Stimulated activated CD8-positive, alpha-beta memory T cell treated with anti-CD3 and anti-CD28 coated beads, Interleukin-7, amount 100 ng/mL, for 24 hours (primary cell): ENCODE measurements around the gene NCOA3.
"Not testable (repeated sequence)": the region's sequence is repeated elsewhere in the genome, so short reads cannot be mapped to it uniquely, and the experiment has no call there.

Experiments used
- DNase-seq: peaks from one replicate; pipeline ENCODE4 v3.0.0-alpha.2; 2020; ENCODE audit warnings: low read depth

Gene NCOA3

DNA sequence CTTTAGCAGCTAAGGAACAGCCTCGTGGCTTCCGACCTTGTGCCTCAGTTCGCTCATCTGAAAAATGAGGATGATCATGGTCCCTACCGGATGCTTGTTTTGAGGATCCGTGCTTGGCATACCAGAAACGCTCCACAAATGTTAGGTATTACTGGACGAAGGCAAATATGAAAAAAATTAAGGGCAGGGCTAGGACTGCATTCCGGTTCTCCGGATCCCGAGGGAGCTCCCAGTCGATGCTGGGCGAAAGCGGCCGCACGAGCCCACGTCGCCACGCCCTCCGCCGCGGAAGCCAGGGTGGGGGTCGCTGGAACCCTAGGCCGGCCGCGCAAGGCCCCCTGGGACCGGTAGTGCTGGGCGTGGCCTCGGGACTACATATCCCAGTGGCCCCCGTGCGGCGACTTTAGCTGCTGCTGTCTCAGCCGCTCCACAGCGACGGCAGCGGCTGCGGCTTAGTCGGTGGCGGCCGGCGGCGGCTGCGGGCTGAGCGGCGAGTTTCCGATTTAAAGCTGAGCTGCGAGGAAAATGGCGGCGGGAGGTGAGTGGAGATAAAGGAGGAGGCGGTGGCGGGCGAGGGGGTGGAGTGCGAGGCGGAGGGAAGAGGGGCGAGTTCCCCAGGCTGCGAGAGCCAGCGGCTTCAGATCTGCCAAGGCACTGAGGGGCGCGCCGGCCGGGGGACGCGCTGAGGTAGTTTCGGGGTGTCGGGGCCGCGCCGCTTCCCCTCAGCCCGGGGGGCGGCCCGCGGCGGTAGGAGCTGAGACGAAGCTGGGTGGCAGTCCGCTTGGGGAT lies at the start of gene NCOA3:
TSS of gene NCOA3 (plus strand) at position 406 of the 789 bp plus-strand sequence. CDS start 120,361 bp downstream, outside the sequence.
- peak; percentile 91 for DNase-seq

DNA sequence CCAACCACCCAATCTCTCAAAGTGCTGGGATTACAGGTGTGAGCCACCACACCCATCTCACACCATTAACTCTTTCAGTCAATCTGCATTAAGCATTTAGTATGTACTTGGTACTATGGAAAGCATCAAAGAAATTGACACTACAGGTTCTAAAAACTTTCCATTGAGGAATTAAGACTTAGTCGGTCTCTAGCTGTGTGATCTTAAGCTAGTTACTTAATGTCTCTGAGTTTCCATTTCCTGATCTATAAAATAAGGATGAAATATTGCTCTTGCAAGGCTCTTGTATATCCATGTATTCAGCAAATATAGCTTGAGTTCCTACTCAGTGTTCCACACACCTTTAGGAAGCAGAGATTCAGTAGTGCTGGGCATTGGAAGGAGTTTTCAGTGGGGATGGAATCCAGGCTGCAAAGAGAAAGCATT lies 48.9 kb upstream of the NCOA3 start:
- DNase-seq = no peak

DNA sequence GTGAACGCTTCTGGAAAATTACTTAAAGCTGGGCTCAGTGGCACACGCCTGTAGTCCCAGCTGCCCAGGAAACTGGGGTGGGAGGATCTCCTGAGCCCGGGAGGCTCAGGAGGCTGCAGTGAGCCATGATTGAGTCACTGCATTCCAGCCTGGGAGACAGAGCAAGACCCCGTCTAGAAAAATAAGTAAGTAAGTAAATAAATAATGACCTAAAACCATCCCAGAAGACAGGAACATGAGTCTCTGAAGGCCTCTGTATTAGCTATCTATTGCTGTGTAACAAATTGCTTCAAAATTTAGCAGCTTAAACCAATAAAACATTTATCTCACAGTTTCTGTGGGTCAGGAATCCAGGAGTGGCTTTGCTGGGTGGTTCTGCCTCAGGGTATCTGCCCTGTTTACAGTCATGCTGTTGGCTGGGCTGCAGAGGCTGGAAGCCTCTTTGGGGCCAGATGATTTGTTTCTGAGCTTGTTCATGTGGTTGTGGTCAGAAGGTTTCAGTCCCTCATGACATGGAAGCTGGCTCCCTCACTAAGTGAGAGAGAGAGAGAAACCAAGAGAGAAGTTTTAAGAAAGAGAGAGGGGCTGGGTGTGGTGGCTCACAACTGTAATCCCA lies 48.4 kb upstream of the NCOA3 start:
- peak; percentile 11 for DNase-seq

DNA sequence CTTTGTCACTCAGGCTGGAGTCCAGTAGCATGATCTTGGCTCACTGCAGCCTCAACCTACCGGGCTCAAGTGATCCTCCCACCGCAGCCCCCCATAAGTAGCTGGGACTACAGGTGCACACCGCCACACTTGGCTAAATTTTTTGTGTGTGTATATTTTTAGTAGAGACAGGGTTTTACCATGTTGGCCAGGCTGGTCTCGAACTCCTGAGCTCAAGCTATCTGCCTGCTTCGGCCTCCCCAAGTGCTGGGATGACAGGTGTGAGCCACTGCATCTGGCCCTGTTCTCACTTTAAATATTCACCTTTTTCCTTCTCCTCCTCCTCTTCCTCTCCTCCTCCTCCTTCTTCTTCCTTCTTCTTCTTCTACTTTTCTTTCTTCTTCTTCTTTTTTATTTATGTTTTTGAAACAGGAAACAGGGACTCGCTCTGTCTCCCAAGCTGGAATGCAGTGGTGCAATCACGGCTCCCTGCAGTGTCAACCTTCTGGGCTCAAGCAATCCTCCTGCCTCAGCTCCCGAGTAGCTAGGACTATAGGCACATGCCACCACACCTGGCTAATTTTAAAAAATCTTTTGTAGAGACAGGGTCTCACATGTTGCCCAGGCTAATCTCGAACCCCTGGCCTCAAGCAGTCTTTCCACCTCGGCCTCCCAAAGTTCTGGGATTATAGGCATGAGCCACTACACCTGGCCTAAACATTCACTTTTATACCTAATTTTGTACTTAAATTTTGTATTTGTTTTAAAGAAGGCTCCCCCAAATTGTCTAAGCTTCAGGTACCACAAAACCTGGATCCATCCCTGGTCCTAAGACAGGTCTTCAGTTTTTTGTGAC lies 47.2 kb upstream of the NCOA3 start:
- DNase-seq = no peak

DNA sequence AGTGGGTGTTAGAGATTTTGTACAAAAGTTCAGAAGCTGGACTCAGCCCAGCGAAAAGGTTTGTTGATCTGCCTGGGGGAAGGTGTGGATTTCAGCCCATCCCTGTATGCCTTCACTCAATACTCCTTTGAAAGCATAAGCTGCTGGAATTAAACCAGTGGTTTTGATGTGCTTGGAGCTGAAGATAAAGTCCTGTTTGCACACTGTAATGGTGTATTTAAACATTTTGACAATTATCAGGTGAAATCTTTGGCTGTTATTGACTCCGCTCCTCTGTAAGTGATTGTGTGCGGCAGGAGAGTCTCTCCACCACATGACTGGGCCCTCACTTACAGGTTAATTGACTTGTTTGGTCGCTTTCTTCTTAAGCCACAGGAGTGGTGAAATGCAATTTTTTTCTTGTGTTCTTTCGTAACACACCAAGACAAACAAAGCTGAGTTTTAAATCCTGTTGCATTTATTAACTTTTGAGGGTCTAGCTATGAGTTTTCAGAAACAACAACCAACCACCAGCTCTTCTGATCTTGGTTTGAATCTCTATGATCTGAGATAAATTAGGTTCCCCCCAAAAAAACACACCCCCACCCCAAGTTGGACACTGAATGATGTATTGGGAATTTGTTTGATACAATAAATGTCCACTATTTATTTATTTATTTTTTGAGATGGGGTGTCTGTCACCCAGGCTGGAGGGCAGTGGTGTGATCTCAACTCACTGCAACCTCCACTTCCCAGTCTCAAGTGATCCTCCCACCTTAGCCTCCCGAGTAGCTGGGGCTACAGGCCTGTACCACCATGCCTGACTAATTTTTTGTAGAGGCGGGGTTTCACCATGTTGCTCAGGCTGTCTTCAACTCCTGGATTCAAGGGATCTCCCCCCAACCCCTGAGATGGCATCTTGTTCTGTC lies 46.3 kb upstream of the NCOA3 start:
- DNase-seq = no peak

DNA sequence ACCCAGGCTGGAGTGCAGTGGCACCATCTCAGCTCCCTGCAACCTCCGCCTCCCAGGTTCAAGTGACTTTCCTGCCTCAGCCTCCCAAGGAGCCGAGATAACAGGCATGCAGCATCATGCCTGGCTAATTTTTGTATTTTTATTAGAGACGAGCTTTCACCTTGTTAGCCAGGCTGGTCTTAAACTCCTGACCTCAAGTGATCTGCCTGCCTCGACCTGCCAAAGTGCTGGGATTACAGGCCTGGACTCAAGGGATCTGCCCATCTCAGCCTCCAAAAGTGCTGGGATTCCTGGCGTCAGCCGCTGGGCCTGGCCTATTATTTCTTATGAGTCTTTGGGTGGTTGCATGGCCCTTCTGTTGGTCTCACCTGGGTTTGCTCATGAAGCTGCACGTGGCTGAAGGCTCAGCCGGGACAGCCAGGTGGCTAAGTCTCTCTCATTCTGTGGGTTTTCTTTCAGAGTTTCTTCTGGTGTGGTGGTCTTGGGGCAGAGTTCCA lies 45.6 kb upstream of the NCOA3 start:
- no peak for DNase-seq

DNA sequence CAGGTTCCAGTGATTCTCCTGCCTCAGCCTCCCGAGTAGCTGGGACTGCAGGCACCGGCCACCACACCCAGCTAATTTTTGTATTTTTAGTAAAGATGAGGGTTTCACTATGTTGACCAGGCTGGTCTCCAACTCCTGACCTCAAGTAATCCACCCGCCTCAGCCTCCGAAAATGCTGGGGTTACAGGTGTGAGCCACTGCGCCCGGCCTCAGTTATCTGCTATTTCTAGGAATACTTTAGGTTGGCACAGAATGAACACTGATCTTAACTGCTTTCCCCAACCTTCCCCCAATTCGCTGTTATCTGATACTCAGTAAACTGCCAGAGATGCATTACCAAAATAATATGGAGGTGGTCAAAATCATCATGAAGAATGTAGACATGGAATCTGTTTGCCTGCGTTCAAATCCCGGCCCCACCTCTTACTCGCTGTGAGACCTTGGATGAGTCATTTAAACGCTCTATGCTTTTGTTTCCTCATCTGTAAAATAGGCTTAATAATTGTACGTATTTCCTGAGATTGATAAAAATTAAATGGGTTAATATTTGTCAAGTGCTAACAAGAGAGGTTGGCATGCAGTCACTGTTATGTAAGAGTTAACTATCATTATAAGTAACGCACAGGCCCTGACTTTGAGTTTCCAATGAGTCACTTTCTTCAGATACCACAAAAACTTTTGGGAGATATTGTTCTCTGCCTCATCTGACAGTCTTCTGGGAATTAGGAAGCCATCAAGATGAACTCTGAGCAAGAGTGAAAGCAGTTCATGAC lies 44.5 kb upstream of the NCOA3 start:
- DNase-seq = no peak

DNA sequence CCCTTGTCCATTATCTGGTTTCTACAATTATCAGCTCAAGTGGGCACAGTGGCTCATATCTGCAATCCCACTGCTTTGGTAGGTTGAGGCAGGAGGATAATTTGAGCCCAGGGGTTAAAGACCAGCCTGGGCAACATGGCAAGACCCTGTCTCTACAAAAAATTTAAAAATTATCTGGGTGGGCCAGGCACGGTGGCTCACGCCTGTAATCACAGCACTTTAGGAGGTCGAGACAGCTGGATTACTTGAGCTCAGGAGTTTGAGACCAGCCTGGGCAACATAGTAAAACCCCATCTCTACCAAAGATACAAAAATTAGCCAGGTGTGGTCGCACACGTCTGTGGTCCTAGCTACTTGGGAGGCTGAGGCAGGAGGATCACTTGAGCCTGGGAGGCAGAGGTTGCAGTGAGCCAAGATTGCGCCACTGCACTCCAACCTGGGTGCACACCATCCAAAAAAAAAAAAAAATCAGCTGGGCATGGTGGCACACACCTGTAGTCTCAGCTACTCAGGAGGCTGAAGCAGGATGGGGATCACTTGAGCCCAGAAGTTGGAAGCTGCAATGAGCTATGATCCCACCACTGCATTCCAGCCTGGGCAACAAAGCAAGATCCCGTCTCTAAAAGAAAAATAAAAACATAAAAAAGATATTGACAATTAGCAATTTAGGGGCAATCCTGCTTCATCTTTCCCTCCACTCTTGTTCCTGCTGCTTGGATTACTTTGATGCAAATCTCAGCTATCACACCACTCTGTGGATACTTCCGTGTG lies 43.2 kb upstream of the NCOA3 start:
- DNase-seq = not testable (repeated sequence)

DNA sequence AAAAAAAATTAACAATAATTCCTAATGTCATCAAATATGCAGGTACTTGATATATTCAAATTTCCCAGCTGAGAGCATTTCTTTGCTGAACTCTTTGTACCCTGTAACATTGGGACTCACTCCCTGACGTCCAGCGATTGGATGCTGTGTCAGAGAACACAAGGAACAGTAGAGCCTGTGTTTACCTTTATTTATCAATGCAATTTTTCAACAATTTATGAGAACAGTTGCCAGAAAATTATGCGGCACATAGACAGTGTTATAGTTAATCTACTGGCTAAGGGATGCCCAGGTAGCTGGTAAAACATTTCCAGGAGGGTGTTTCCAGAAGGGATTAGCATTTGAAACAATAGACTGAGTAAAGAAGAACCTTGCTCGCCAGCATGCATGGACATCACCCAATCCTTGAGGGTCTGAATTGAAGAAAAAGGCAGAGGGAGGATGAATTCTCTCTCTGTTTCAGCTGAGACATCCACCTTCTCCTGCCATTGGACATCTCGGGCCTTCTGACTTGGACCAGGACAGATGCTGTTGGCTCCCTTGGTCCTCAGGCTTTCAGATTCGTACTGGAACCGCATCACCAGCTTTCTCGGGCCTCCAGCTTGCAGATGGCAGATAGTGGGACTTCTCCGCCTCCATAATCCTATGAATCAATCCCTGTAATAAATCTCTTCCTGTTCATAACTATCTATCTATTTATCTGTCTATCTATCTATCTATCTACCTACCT lies 42.2 kb upstream of the NCOA3 start:
- no peak for DNase-seq

DNA sequence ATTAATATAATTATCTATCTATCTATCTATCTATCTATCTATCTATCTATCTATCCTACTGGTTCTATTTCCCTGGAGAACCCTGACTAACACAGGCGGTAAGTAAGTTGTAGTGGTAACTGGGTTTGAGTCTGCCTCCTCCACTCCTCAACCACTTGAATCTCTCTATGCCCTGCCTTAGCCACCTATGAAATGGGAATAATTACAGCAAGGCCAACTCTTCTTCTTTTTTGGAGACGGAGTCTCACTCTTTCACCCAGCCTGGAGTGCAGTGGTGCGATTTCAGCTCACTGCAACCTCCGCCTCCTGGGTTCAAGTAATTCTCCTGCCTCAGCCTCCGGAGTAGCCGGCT lies 41.0 kb upstream of the NCOA3 start:
- DNase-seq = not testable (repeated sequence)

DNA sequence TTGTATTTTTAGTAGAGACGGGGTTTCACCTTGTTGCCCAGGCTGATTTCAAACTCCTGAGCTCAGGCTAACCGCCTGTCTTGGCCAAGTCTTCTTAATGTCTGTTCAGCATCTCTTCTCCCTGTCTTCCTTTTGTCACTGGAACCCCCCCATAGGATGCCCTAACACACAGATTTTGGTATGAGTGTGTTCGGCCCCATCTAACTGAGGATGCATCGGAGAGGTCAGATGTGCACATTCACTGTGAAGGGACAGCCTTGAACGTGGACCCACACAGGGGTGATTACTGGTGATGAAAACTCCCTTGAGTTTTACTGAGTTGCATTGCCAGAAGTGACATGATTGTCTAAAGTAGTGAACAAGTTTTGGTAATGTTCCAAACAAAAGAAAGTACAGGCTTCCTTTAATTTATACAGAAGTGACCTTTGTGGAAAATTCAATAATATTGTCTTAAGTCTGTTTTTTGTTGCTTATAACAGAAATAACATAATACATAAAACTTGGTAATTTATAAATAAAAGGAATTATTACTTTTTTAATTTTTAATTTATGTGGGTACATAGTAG lies 40.5 kb upstream of the NCOA3 start:
- no peak for DNase-seq

DNA sequence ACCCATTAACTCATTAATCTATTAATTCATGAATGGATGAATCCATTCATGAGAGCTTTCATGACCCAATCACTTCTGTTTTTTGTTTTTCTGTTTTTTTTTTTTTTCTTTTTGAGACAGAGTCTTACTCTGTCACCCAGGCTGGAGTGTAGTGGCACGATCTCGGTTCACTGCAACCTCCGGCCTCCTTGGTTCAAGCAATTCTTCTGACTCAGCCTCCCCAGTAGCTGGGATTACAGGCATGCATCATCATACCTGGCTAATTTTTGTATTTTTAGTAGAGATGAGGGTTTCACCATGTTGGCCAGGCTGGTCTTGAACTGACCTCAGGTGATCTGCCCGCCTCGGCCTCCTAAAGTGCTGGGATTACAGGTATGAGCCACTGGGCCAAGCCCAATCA lies 39.8 kb upstream of the NCOA3 start:
- not testable (repeated sequence) for DNase-seq

DNA sequence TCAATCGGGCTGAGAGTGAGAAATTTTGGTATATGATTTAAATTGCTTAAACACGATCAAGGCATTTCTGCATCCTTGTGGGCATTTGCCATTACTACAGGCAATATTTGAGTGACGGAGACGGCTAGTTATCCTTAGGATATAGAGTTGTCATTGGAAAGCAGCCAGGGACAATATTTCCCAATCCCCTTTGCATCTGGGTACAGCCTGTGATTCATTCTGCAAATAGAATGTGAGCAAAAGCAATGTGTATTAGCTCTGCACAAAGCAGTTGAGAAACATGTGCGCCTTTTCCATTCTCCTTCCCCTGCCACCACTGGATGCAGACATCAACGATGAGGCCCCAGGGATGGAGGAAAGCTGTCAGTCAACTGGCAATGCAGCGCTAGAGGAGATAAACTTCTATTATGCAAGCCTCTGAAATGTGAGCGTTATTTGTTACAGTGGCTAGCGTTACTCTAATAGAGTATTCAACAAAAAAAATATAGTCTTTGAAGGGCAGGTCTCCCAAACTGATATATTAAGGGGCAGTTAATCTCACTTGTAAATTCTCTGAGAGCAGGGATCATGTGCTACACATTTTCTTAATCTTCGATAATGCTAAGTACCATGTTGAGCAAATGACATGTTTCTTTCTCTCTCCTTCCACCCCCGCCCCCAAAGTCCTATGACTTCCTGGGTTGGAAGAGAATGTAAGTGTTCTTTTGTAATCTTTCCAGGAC lies 37.1 kb upstream of the NCOA3 start:
- no peak for DNase-seq

DNA sequence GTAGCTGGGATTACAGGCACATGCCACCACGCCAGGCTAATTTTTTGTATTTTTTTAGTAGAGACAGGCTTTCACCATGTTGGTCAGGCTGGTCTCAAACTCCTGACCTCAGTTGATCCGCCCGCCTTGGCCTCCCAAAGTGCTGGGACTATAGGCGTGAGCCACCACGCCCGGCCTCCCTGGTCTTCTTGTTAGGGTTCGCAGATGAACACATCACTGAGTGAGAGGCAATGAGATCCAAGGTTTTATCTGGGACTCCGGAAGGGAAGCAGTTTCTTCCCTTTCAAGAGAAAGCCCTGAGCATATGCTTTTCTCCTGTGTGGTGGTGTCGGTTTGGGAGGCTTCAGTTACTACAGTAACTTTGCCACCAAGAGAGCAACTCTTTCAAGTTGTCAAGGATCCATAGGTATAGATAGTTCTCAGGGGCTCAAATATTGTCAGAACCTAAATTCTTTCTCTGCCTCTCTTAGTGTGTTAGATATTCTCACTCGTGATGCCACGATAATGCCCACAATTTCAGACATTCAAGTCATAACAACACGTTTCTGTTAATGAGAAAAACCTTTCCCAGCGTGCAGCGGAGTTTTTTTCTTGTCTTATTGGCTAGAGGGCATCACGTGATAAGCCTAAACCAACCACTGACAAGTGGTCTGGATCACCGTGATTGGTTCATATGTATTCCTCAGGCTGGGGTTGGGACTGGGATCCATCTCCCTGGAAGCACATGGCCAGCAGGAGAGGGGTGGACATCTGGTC lies 36.2 kb upstream of the NCOA3 start:
- DNase-seq = no peak

DNA sequence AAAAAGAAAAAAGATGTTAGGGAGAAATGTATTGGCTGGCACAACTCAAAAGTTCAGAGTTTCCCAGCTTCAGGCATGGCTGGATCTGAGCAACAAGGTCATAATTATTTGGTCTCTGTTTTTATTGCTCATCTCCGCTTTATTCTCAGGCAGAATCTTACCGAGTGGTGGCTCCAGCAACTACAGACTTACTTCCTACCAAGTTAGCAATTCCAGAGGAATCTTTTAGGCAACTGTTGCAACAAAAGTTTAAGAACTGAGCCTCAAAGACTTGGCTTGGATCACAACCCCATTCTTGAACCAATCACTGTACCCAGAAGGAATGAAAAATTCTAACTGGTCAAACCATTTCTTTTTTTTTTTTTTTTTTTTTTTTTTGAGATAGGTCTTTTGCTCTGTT lies 35.5 kb upstream of the NCOA3 start:
- no peak for DNase-seq

DNA sequence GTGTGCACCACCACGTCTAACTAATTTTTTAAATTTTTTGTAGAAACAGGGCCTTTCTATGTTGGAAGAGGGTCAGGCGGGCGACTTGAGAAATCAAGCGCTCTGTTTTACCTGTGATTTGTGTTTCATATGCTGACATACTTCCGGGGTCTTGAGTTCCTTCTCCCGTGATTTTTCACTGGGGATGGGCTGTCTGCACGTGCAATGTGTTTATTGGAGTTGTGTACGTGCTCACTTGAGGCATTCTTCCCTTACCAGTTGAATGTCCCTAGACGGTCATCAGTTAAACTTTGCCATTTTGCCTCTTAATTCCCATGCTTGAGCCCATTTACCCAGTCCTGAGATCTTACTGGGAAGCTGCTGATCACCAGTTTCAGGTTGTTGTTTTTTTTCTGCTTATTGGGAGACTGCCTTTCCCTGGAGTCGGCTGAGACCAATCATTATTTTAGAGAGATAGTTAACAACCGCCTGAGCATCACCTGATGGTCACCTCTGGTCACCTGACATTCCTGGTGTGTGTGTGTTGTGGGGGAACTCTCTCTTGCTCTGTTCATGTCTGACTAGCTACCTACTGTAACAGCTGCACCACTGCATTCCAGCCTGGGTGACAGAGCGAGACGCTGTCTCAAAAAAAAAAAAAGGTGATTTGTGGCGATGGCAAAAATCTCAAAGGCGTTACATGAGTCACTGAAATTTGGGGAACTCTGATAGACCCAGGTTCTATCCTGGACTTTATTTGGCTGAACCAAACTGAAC lies 34.8 kb upstream of the NCOA3 start:
- no peak for DNase-seq
